Aorta (tissue), 5 donors: ENCODE data around the gene EGR1. TPM values are rescaled to one million over a fixed set of nuclear protein-coding genes. Genes with fewer than 3 reads are reported as not detected.
A peak's percentile ranks its signal among the peaks of the same experiment; 100 is the strongest.

Experiments used
- ATAC-seq: fragments of 200-7000 bp; cut with Tn5 transposase; one replicate; pipeline ENCODE4 v1.9.1; 2022; ENCODE audit warnings: moderate library complexity; ENCODE audit not compliant: low FRiP score
- DNase-seq, 2 donors: peaks; one replicate each; pipeline ENCODE4 v3.0.0-alpha.2; 2020
- H3K27ac ChIP-seq, 2 donors: one replicate each; pipeline ENCODE4 v1.5.1; 2013; ENCODE audit warnings: low read length in 2 of 2, mild to moderate bottlenecking in 2 of 2, moderate library complexity in 2 of 2, control low read depth in 1 of 2, inconsistent platforms in 1 of 2, low read depth in 1 of 2
- H3K27me3 ChIP-seq, 2 donors: one replicate each; pipeline ENCODE4 v1.6.1; 2013; ENCODE audit warnings: control low read depth in 1 of 2, low read length in 1 of 2, mild to moderate bottlenecking in 1 of 2, moderate library complexity in 1 of 2; ENCODE audit not compliant: insufficient read depth in 2 of 2, control insufficient read depth in 1 of 2
- H3K36me3 ChIP-seq, 2 donors: one replicate each; pipeline ENCODE4 v1.6.1; 2013; ENCODE audit warnings: control low read depth in 1 of 2, low read length in 1 of 2, mild to moderate bottlenecking in 1 of 2; ENCODE audit not compliant: insufficient read depth in 2 of 2, control insufficient read depth in 1 of 2
- H3K4me1 ChIP-seq, 2 donors: one replicate each; pipeline ENCODE4 v1.6.1; 2013; ENCODE audit warnings: low read length in 2 of 2, control low read depth in 1 of 2, mild to moderate bottlenecking in 1 of 2, moderate library complexity in 1 of 2; ENCODE audit not compliant: insufficient read depth in 2 of 2, control insufficient read depth in 1 of 2
- H3K4me3 ChIP-seq, 2 donors: one replicate each; pipeline ENCODE4 v1.5.1; 2013; ENCODE audit warnings: low read length in 2 of 2, control low read depth in 1 of 2, mild to moderate bottlenecking in 1 of 2
- H3K9me3 ChIP-seq: one replicate; pipeline ENCODE4 v1.6.1; 2013; ENCODE audit warnings: mild to moderate bottlenecking, low read length; ENCODE audit not compliant: control insufficient read depth
- WGBS, 2 donors: extraction: QIAGEN DNeasy Blood & Tissue Kit; methylation state at CpG; one replicate each; pipeline ENCODE4 v1.1.7; 2013; 5-methylcytosine and 5-hydroxymethylcytosine counted together
- intact Hi-C, 2 donors: fragments of 100-400 bp; cut with DNase I; formaldehyde crosslinking; loops; one replicate each; pipeline versions ENCODE4 v1.14.2 to v1.15.0; 2022
- polyA plus RNA-seq, 2 donors: library from polyadenylated mRNA; stranded (reverse); fragments of 200-250 nt; gene quantifications; one replicate each; pipeline ENCODE4 v1.2.3, GENCODE V29; 2013
- total RNA-seq, 2 donors: library from RNA; stranded (reverse); fragmentation: NEBNext Ultra II Directional; extraction: Animal tissue kit (Norgen Biotek cat#: 25700); gene quantifications; one replicate each; pipeline ENCODE4 v1.2.1, GENCODE V29; 2021
- donor health status: healthy with polysubstance abuse.
- donor health status: Bipolar disorder and iron deficiency.
- donor health status: DM: no; HTN: no; CAD: no.
- donor health status: DM: no; HTN: no; CAD: no.
- donor health status: DM: yes; HTN: yes; CAD: no.

The EGR1 gene
- total and polyA plus RNA-seq, 4 donors, result 61.5 to 669 (median 229) TPM

GRCh38 chr5:138440159-138441073, 24.9 kb upstream of the EGR1 start:
- H3K4me1 ChIP-seq, result no peaks in the 10 kb centered on the region
- no peak overlapping the region for H3K27ac ChIP-seq
- intact Hi-C loops, result no loop called here
- WGBS, 2 donors, result 87 to 90% methylated on average over 17 of the region's 17 CpGs
- DNase-seq (no peak), ATAC-seq (no peak)
- no peak overlapping the region for H3K4me3 ChIP-seq
- no peaks in the 10 kb centered on the region for H3K27me3 ChIP-seq
- peaks cover under 1 to 4% of the 10 kb centered on the region in 2 donors for H3K36me3 ChIP-seq
- no peaks in the 10 kb centered on the region for H3K9me3 ChIP-seq

- H3K27me3 ChIP-seq, result no peaks in the 10 kb centered on the region
- H3K4me3 ChIP-seq, result no peak overlapping the region
- H3K4me1 ChIP-seq, result no peaks in the 10 kb centered on the region
- ATAC-seq (no peak), DNase-seq (no peak)
- WGBS, 2 donors, result 85 to 93% methylated on average over 9 of the region's 9 CpGs
- no peaks in the 10 kb centered on the region for H3K9me3 ChIP-seq
- H3K27ac ChIP-seq, result no peak overlapping the region
- H3K36me3 ChIP-seq, result no peaks in the 10 kb centered on the region
- intact Hi-C loops, result no loop called here
These were observed 24.1 kb upstream of the EGR1 start for GRCh38 chr5:138441221-138441620.

GRCh38 chr5:138444078-138444773, 21.1 kb upstream of the EGR1 start:
- Histone ChIP-seq H3K4me3 (no peak overlapping the region), H3K27ac (no peak overlapping the region), H3K36me3 (no peaks in the 10 kb centered on the region), H3K9me3 (no peaks in the 10 kb centered on the region), H3K4me1 (no peaks in the 10 kb centered on the region), H3K27me3 (no peaks in the 10 kb centered on the region)
- 86 to 92% methylated on average over 13 of the region's 13 CpGs for WGBS, 2 donors
- ATAC-seq (no peak), DNase-seq (no peak)
- intact Hi-C loops, result no loop called here

- Histone ChIP-seq H3K4me3 (no peak overlapping the region), H3K27me3 (no peaks in the 10 kb centered on the region), H3K9me3 (no peaks in the 10 kb centered on the region), H3K27ac (no peak overlapping the region), H3K4me1 (no peaks in the 10 kb centered on the region), H3K36me3 (no peaks in the 10 kb centered on the region)
- DNase-seq (no peak), ATAC-seq (no peak)
- intact Hi-C loops, result no loop called here
- WGBS, 2 donors, result 84 to 85% methylated on average over 22 of the region's 22 CpGs
These were observed 20.3 kb upstream of the EGR1 start for GRCh38 chr5:138444774-138445546.

- Histone ChIP-seq H3K27me3 (no peaks in the 10 kb centered on the region), H3K9me3 (no peaks in the 10 kb centered on the region), H3K27ac (no peak overlapping the region), H3K4me1 (no peaks in the 10 kb centered on the region), H3K4me3 (no peak overlapping the region), H3K36me3 (no peaks in the 10 kb centered on the region)
- DNase-seq (no peak), ATAC-seq (no peak)
- intact Hi-C loops, result no loop called here
- WGBS, 2 donors, result 87 to 88% methylated on average over 18 of the region's 18 CpGs
These were observed 19.6 kb upstream of the EGR1 start for GRCh38 chr5:138445547-138446271.

- intact Hi-C loops, result no loop called here
- Histone ChIP-seq H3K27ac (no peak overlapping the region), H3K4me3 (no peak overlapping the region), H3K27me3 (no peaks in the 10 kb centered on the region), H3K36me3 (no peaks in the 10 kb centered on the region), H3K9me3 (no peaks in the 10 kb centered on the region), H3K4me1 (no peaks in the 10 kb centered on the region)
- DNase-seq (peak in 1 of 2 donors; percentile 29), ATAC-seq (no peak)
- WGBS, 2 donors, result 91 to 93% methylated on average over 6 of the region's 6 CpGs
These were observed 17.2 kb upstream of the EGR1 start for GRCh38 chr5:138448070-138448469.

GRCh38 chr5:138448481-138449398, 16.5 kb upstream of the EGR1 start:
- no peak overlapping the region for H3K27ac ChIP-seq
- ATAC-seq (no peak), DNase-seq (no peak)
- H3K4me1 ChIP-seq, result no peaks in the 10 kb centered on the region
- no peak overlapping the region for H3K4me3 ChIP-seq
- intact Hi-C loops, result loop anchor here in 1 of 2 donors (1.0 kb wide), 2 partner anchors 55 to 60 kb away; no protein-coding TSS in a partner anchor
- H3K27me3 ChIP-seq, result no peaks in the 10 kb centered on the region
- 64 to 69% methylated on average over 9 of the region's 9 CpGs for WGBS, 2 donors
- H3K9me3 ChIP-seq, result no peaks in the 10 kb centered on the region
- H3K36me3 ChIP-seq, result no peaks in the 10 kb centered on the region
